Ectodermal cell (in vitro differentiated cells): Measurements from ENCODE around the gene PLEKHA8.

Experiments
- H3K27ac ChIP-seq: 2 replicates; pipeline ENCODE4 v1.7.0; 2013; ENCODE audit warnings: mild to moderate bottlenecking, low read depth, low read length; ENCODE audit not compliant: insufficient read depth, poor library complexity, severe bottlenecking
- H3K27me3 ChIP-seq: 2 replicates; pipeline ENCODE4 v1.7.0; 2013; ENCODE audit warnings: mild to moderate bottlenecking, low read length; ENCODE audit not compliant: insufficient read depth, control insufficient read depth, poor library complexity, severe bottlenecking
- H3K36me3 ChIP-seq: one replicate; pipeline ENCODE4 v1.7.0; 2013; ENCODE audit warnings: low read length; ENCODE audit not compliant: control insufficient read depth, insufficient read depth
- H3K4me1 ChIP-seq: one replicate; pipeline ENCODE4 v1.7.0; 2013; ENCODE audit warnings: low read length; ENCODE audit not compliant: control insufficient read depth, insufficient read depth
- H3K4me3 ChIP-seq: 2 replicates; pipeline ENCODE4 v1.7.0; 2013; ENCODE audit warnings: low read depth, low read length, control low read depth; ENCODE audit not compliant: insufficient read depth
- H3K9me3 ChIP-seq: 2 replicates; pipeline ENCODE4 v1.7.0; 2013; ENCODE audit warnings: mild to moderate bottlenecking, low read length, moderate library complexity; ENCODE audit not compliant: control insufficient read depth
- WGBS, 2 experiments: methylation state at CpG; one replicate each; pipeline ENCODE4 v1.1.7; 2013; ENCODE audit warnings: missing lambda C conversion rate in 2 of 2; 5-methylcytosine and 5-hydroxymethylcytosine counted together

The PLEKHA8 gene

GRCh38 chr7:29996321-29996720 lies 31.9 kb upstream of the PLEKHA8 start:
- H3K27me3 ChIP-seq, result no peaks in the 10 kb centered on the region
- peaks cover 2% of the 10 kb centered on the region for H3K9me3 ChIP-seq
- H3K4me1 ChIP-seq, result no peaks in the 10 kb centered on the region
- H3K27ac ChIP-seq, result no peak overlapping the region
- H3K4me3 ChIP-seq, result no peak overlapping the region
- H3K36me3 ChIP-seq, result no peaks in the 10 kb centered on the region

DNA sequence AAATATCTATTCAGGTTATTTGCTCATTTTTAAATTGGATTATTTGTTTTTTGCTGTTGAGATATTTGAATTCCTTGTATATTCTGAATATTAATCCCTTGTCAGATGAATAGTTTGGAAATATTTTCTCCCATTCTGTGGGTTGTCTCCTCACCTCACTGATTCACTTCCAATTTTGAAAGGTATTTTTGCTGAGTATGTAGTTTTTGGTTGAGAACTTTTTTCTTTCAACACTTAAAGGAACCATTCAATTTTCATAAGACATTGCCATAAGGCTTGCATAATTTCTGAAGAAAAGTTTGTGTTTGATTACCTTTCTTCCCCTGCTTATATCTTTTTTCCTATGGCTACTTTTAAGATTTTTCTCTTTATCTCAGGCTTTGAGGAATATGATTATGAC lies 29.7 kb upstream of the PLEKHA8 start:
- no peaks in the 10 kb centered on the region for H3K4me1 ChIP-seq
- H3K4me3 ChIP-seq, result no peak overlapping the region

DNA sequence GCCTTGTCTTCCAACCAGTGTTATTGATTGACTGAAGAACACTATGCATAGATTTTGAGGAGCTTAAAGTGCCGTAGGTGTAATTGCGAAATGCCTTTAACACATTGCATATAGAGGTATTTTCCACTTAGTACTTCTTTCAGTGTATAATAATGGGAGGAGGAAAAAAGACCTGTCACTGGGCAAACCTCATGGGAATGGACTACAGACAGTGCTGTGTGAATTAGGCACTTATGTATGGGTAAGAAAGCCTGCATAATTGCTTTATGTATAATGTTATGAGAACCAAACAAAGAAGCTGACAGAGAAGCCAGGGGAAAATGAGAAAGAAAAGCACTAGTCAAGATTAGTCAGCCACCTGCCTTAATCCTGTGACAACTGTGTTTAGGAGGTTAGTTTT lies 26.2 kb upstream of the PLEKHA8 start:
- H3K4me1 ChIP-seq, result peaks cover 5% of the 10 kb centered on the region
- no peak overlapping the region for H3K27ac ChIP-seq
- no peak overlapping the region for H3K4me3 ChIP-seq
- H3K27me3 ChIP-seq, result no peaks in the 10 kb centered on the region
- H3K9me3 ChIP-seq, result no peaks in the 10 kb centered on the region
- no peaks in the 10 kb centered on the region for H3K36me3 ChIP-seq
- WGBS, 2 experiments, result 97 to 100% methylated on average over 2 of the region's 2 CpGs

More for the DNA sequence above, 29.7 kb upstream of the PLEKHA8 start:
- Histone ChIP-seq H3K27ac (no peak overlapping the region), H3K9me3 (peaks cover under 1% of the 10 kb centered on the region), H3K36me3 (no peaks in the 10 kb centered on the region), H3K27me3 (no peaks in the 10 kb centered on the region)

- Histone ChIP-seq H3K27me3 (no peaks in the 10 kb centered on the region), H3K27ac (no peak overlapping the region), H3K36me3 (no peaks in the 10 kb centered on the region), H3K4me3 (no peak overlapping the region), H3K4me1 (peaks cover 5% of the 10 kb centered on the region), H3K9me3 (no peaks in the 10 kb centered on the region)
- 60 to 61% methylated on average over 6 of the region's 6 CpGs for WGBS, 2 experiments
Measured at GRCh38 chr7:30003098-30003497, 25.1 kb upstream of the PLEKHA8 start.

GRCh38 chr7:30005464-30005863 lies 22.7 kb upstream of the PLEKHA8 start:
- no peak overlapping the region for H3K4me3 ChIP-seq
- H3K36me3 ChIP-seq, result no peaks in the 10 kb centered on the region
- no peaks in the 10 kb centered on the region for H3K9me3 ChIP-seq
- peaks cover 5% of the 10 kb centered on the region for H3K4me1 ChIP-seq
- WGBS, 2 experiments, result 18 to 26% methylated on average over 3 of the region's 3 CpGs
- H3K27ac ChIP-seq, result no peak overlapping the region
- no peaks in the 10 kb centered on the region for H3K27me3 ChIP-seq

DNA sequence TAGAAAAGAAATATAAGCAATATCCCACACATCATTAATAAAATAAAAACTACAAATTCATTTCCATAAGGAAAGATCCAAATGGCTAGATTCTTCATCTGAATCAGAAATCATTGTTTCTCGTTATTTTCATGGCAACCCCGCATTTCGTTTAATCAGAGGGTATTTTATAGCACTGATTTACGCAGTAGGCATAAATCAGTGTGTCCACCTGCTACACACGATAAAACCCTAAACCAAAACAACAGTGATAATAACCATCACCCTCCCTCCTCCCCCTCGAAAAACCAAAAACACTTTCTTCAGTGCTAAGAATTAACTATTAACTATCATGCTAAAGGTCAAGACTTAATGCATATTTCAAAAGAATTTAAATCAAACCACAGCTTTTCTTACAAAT lies 18.2 kb upstream of the PLEKHA8 start:
- Histone ChIP-seq H3K27ac (no peak overlapping the region), H3K9me3 (no peaks in the 10 kb centered on the region), H3K4me3 (no peak overlapping the region), H3K4me1 (peaks cover 5% of the 10 kb centered on the region), H3K36me3 (no peaks in the 10 kb centered on the region), H3K27me3 (no peaks in the 10 kb centered on the region)
- WGBS, 2 experiments, result 94 to 95% methylated on average over 6 of the region's 6 CpGs

DNA sequence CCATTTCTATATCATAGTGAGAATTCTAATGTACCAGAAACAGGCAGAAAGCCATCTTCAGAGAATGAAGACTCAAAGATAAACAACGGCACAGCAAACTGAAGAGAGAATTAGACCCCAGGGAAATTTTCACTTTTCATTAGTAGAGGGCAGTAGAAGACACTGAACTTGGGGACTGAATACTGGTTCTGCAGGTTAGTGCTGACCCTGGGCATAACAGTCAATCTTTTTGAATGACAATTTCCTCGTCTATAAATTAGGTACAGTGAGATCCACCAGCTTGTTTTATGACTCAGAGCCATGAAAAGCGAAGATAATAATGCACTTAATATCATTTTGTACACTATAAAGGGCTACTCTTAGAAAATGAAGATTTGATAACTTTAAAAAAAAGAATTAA lies 15.5 kb upstream of the PLEKHA8 start:
- H3K4me3 ChIP-seq, result no peak overlapping the region
- no peaks in the 10 kb centered on the region for H3K9me3 ChIP-seq
- no peaks in the 10 kb centered on the region for H3K36me3 ChIP-seq
- no peaks in the 10 kb centered on the region for H3K27me3 ChIP-seq
- no peak overlapping the region for H3K27ac ChIP-seq
- no peaks in the 10 kb centered on the region for H3K4me1 ChIP-seq
- WGBS, 2 experiments, result 86 to 95% methylated on average over 2 of the region's 3 CpGs

DNA sequence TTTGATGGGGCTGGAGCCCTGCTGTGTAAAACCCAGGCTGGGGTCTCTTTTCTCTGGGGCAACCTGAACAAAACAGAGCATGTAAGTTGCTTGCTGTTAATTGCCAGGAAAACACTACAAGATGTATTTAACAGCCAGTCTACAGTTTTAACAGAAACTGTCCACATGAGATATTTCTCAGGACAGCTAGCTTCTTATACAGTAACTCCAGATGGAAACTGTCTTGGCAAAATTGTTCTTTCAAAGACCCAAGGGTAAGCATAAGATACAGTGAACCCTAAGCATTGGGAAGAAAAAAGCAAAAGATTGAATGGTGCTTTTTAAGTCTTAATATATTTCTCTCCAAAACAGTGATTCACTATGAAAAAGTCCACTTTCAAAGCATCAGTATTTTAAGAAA lies 9.8 kb upstream of the PLEKHA8 start:
- Histone ChIP-seq H3K9me3 (no peaks in the 10 kb centered on the region), H3K4me1 (no peaks in the 10 kb centered on the region), H3K4me3 (no peak overlapping the region), H3K36me3 (no peaks in the 10 kb centered on the region), H3K27ac (no peak overlapping the region), H3K27me3 (no peaks in the 10 kb centered on the region)

DNA sequence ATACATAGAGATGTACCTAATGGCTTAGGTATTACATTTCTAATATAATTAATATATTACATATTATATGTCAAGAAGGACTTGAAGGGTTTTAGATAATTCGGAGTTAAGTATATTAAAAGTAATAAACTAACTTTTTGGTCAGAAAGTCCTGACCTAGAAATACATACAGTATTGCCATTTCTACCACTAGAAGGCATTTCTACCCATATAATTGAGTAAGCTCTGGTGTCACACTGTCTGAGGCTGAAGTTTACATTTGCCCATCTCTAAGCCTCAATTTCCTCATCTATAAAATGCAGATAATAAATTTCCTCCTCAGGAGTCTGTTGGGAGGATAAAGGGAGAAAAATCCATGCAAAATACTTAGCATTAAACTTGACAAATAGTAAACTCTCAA lies 8.8 kb upstream of the PLEKHA8 start:
- no CpG with 5 or more reads among the region's 1 CpG for WGBS, 2 experiments
- H3K9me3 ChIP-seq, result no peaks in the 10 kb centered on the region
- H3K27me3 ChIP-seq, result no peaks in the 10 kb centered on the region
- H3K27ac ChIP-seq, result no peak overlapping the region
- H3K36me3 ChIP-seq, result no peaks in the 10 kb centered on the region
- no peak overlapping the region for H3K4me3 ChIP-seq
- no peaks in the 10 kb centered on the region for H3K4me1 ChIP-seq

GRCh38 chr7:30019960-30020359 lies 8.3 kb upstream of the PLEKHA8 start:
- H3K27ac ChIP-seq, result no peak overlapping the region
- H3K36me3 ChIP-seq, result no peaks in the 10 kb centered on the region
- 89 to 100% methylated on average over 1 of the region's 1 CpG for WGBS, 2 experiments
- no peaks in the 10 kb centered on the region for H3K4me1 ChIP-seq
- no peaks in the 10 kb centered on the region for H3K9me3 ChIP-seq
- no peak overlapping the region for H3K4me3 ChIP-seq
- H3K27me3 ChIP-seq, result no peaks in the 10 kb centered on the region

DNA sequence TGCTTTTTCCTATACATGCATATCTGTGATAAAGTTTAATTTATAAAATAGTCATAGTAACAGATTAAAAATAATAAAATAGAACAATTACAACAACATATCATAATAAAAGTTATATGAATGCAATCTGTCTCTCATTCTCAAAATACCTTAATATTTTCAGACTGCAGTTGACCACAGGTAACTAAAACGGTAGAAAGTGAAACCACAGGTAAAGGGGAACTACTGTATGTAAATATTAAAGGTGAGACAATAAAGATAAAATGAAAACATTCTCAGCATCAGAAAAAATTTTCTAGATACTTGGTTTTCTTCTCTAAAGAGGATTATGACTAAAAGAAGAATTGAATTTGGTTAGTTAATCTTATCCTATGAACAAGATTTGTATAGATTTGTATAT lies 7.7 kb upstream of the PLEKHA8 start:
- WGBS, 2 experiments, result no CpG with 5 or more reads among the region's 1 CpG
- peaks cover 5% of the 10 kb centered on the region for H3K4me1 ChIP-seq
- H3K9me3 ChIP-seq, result no peaks in the 10 kb centered on the region
- H3K27me3 ChIP-seq, result no peaks in the 10 kb centered on the region
- H3K36me3 ChIP-seq, result no peaks in the 10 kb centered on the region
- no peak overlapping the region for H3K4me3 ChIP-seq
- no peak overlapping the region for H3K27ac ChIP-seq
